Umbilical cord (tissue), 1 donor: ENCODE data around the gene NDP. TPM values are rescaled to one million over a fixed set of nuclear protein-coding genes. Genes with fewer than 3 reads are reported as not detected.

Source experiments
- total RNA-seq: library from RNA; depleted of rRNA; stranded (reverse); fragments of >200 nt; gene quantifications from one replicate; pipeline ENCODE4 v1.2.3, GENCODE V29; 2014; ENCODE audit warnings: low replicate concordance; ENCODE audit not compliant: insufficient read depth

The NDP gene
- total RNA-seq, 1 donor from 2014 or later: not detected

Other genes with a start within 250 kb of the NDP start
- gene MAOB, start 90.9 kb downstream of the NDP start, total RNA-seq: 0.48 TPM